Activated CD4-positive, CD25-positive, alpha-beta regulatory T cell treated with anti-CD3 and anti-CD28 coated beads, Interleukin-2, amount 50 U/mL, for 72 hours (primary cell): ENCODE results near the gene POU3F3.

Source experiments
- DNase-seq: peaks from one replicate; pipeline ENCODE4 v3.0.0; 2021

The POU3F3 gene

DNA sequence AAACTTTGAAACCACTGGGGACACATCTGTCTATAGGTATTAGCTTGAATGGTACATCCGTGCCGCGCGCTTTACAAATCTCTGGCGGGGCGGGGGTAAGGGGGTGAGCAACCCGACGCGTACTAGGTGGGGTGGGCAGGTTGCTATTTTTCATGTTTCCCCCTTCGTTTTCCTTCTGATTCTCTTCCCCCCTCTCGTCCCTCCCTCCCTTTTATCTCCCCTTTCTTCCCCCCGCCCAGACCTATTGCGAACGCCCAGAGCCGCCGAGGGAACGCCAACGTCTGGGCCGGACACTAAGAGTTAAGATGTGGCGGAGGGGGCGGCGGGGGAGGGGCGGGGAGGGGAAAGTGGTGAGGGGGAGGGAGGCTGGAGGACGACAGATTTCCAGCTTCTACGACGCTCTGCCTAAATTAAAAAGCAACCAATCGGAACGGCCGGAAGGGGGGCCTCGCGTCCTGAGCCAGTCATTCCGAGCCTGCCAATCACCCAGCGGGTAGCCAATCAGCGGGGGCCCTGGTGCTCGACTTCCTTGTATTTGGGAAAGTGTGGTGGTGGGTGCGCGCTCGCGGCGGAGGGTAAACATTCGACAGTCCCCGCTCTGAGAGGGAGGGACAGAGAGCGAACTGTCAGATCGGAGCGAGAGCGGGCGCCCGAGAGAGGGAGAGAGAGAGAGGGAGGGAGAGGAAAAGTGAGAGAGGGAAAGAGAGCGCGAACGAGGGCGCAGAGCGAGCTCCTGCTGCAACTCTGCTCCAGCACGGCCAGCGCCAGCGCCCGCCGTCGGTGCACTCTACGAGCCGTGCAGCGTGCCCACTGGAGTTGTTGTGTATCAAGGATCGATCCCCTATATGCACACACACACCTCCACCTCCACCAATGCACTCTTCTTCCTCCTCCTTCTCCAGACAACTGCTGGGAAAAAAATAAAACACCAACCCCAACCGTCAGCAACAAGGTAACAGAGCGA, at the start of gene POU3F3:
TSS of gene POU3F3 (plus strand) at position 582 of the 964 bp plus-strand sequence. CDS start 1,396 bp downstream, outside the sequence.
- DNase-seq: no peak

DNA sequence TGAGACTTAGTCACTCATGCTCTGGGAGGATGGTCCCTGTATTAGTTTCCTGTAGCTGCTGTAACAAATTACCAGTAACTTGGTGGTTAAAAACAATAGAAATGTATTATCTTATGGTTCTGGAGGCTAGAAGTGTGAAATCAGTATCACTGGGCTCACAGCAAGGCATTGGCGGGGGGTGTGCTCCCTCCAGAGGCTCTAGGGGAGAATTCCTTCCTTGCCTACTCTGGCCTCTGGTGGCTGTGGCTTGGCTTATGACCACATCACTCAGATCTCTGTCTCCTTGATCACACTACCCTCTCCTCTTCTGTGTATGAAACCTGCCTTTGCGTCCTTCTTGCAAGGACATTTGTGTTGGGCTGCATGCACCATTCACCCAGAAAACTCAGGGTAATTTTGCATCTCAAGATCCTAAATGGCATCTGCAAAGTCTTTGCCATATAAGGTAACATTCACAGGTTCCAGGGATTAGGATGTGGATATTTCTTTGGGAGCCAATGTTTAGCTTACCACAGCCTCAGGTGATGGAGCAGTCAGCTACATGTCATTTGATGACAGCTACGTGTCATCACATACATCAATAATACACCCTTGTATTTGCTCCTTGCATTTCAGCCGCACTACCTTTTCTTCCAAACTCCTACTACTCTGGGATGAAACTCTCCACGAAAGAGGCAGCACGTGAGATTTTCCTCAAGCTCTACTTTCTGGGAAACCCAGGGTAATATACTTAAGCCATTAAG, 49.6 kb upstream of the POU3F3 start:
- no peak for DNase-seq

DNA sequence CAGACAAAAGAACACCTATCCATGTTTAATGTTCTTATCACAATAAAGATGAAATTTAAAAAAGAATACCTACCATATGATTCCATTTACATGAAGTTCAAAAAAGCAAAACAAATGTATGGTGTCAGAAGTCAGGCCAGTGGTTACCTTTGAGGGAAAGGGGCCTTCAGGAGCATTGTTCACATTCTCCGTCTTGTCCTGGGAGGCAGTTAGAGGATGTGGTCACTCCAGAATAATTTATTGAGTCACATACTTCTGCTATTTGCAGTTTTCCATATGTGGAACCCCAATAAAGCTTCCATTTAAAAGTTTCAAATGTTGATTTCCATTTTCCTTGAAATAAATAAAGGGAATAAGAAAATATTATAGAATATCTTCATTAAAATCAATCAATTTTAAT, 41.6 kb upstream of the POU3F3 start:
- DNase-seq: no peak

DNA sequence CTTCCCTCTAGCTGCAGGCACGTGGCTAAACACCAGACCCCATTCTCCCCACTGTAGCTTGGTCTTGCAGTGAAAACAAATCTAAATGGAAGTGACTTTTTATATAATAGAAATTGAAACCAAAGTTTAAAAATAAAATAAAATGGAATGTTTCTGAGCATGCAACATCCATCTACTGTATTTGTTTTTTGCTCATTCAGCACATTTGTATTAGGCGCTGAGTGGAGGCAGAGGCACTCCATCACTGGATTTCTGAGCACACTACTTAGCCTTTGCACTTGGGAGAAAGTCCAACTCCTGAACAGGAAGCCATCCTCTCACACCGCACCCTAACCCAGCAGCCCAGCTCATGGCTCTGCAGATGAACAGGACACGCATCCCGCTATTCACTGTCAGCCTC, 37.8 kb upstream of the POU3F3 start:
- DNase-seq: no peak

DNA sequence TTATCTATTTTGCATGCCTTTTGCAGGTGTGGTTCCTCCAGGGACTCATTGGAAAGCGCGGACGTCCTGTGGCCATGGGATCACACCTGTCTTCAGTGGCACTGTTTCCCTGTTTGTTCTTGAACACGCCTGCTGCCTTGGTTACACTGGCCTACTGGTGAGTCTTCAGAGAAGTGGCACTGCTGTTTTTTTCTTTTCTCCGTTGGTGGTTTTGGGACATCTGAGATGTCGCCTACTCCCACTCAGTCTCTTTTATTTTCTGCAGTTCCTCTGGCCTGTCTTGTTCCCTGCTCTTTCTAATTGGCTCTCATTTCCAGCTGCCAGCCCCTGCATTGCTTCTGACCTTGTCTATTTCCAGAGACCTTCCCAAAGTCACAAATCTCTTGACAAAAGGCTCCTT, 35.7 kb upstream of the POU3F3 start:
- DNase-seq: no peak

DNA sequence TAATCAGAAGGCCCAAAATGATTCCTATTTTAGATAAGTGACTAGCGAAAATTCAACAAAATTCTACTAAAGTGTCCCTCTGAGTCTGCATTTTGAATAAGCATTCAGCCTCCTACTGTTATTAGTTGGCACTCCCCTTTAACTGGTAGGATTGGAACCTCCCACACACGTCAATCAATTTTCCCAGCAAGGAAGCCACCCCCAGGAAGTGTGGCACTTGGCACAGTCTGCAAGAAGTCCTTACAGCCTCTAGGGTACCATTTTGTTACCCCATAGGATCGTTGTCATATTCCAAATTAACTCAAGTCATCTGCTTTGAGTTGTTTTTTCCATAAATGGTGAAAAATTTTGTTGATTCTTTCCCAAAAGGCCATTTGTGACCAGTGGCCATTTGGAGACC, 33.8 kb upstream of the POU3F3 start:
- DNase-seq: no peak

DNA sequence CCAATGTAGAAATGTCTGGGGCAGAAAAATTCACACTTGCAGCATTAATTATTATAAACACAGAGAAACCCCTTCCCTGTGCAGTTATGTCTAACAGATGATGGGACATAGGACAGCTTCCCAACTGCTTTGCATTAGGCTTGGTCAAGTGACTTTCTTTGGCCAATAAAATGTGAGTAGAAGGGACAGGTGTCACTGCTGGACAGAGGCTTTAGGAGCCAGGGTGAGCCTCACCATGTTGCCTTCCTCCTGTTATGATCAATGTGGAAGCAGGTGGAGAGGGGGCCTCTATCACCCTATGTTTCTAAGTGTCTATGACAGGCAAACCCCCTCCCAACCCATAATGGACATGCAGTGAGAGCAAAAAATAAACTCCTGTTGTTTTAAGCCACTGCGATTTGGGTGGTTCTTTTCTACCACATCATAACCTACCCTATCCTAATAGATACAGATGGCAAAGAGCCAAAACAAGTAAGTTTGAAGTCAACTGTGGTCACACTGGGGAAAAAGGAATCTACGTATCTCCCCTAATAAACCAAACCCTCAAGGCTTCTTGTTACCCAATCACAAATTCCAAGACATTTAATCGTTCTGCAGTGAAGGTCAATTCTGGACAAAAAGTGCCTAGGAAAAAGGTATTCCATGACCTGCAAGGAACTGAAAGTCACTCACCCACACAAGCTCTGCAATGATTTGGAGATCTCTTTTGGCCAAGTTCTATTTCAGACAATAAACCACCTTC, 28.6 kb upstream of the POU3F3 start:
- no peak for DNase-seq

DNA sequence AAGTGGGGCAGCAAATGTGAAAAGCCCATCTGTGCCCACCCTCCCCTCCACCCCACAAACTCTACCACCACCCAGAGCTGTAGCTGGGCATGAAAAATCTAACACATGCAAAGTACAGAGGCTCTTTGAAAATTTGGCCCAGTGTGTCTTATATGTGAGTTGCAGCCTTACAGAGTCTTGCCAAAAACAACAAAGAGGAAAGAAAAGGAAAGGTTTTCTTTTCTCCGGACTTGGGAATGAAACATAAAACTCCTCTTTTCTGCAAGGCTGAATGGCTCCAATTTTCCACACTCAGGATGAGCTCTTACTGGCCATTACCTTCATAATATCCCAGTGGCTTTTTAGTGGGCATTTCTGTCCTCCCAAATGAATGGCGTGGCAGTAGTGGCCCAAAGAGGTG, 27.9 kb upstream of the POU3F3 start:
- DNase-seq: no peak

DNA sequence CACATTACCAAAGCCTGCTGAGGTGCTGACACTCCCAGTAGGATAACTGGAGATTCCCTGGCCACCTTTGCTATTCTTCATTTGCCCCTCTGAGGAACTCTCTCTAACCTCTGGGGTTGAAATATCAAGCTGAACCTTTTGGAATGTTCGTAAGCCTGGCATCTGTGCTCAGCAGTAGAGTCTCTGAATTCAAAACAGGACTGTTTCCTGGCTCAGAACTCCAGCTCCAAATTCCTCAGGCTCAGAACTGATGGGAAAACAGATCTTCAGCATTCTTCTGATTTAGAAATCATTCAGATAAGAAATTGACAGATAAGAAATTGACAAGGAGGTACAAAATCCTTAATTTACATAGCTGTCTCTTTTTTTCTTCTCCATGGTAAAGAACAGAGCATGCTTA, 22.2 kb upstream of the POU3F3 start:
- DNase-seq: no peak

DNA sequence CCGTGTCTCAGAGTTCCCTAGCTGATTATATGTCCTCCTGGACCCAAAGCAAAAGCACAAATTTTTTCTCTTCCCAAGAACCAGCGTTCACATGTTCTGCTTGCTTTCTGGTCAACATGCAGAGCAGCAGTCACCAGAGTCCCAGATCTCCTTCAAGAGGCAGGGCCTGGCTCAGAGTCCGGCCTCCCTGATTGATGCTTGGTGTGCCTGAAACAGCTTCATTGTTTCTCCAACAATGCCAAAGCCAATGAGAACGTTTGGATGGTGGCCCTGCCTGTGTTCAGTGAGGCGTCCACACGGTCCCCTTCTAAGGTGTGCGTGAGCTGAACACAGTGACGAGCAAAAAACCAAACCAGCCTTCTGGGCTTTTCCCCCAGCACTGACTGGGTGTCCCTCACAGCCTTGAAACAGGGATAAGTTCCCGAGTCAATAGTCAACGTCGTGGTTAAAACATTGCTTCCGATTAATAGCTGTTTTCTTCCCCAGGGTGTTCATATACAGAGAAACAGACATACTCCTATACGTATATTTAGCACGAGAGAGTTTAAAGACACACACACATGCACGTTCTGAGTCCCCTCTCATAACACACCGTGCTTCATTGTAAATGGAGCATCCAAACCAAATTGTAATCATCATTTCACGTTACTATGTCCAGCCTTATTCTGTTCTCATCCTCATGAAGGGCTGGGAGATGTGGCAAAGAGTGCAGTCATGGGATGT, 19.3 kb upstream of the POU3F3 start:
- no peak for DNase-seq

DNA sequence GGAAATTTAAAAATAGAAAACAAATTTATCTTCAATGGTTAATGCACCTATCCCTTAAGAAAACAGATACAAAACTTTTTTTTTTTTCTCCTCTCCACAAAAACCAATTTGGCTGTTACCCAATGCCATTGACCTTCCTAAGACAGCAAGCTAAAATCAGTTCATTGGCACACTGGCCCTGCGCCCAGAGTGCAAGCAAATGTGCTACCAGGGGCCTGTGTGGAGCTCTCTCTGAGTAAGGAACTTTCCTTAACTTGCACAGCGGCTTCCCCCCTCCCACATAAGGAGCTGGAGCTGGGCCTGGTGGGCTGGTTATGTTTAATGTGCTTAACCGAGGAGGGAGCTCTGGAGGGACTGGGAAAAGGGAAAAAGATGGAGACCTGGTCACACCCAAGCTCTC, 17.6 kb upstream of the POU3F3 start:
- DNase-seq: no peak

DNA sequence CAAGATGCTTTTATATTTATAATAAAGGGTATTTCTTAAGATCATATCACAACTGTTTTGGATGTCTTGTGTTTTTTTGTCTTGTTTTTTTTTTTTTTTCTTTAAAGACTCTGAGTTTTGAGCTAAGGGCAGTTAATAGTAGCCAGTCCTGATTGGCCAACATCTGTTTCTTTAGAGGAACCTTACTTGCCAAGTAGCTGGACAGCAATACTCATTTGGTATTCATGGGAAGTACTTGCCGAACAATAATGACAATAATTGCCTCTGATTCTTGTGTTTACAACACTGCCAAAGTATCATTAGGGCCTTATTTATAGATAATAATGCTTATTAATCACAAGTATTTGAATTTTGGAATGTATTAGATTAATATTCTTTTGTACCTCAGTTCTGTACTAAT, 17.1 kb upstream of the POU3F3 start:
- no peak for DNase-seq

DNA sequence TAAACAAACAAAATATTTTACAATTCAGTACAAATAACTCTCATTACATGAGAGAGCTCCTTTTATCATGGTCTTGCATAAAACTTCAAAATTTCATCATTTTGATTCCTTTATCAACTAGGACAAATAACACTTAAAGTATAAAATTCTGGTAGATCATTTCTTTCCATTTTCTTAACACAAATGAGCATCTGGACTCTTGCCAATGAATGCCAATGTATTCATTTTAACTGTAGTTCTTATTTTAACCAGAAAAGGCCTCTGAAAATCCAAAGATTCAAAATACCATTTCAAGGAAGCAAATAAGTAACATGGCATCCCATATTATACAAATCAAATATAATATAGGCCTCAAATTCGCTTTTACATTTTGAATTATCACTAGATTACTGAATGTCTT, 13.8 kb upstream of the POU3F3 start:
- DNase-seq: no peak

DNA sequence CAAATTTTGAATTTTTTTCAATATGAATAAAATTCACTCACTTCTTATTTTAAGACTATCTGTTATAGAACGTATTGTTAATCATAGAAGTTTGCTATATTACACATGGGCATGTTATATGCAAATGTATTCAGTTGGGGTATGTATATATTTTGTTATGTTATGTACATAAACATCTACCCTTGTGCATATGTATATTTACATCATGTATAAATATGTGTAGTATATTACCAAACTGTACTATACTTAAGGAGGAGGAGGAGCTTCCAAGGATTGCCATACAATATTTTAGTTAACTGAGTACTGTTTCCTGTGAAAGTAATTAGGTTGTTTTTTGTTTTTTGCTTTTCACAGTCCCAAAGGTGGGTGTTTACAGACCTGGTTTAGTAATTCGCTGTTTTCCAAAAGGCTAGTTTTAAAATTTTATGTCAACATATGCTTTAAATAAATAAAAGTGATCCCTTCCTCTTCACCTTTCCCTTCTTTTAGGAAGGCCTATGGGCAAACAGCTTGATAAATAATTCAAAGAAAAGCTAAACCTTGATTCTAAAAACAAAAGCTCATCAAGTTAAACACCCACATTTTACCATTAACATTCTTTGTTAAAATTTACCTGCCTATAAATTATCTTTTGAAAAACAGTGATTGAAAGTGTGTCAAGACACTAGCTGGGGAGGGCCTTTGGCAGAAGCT, 12.9 kb upstream of the POU3F3 start:
- DNase-seq: no peak

DNA sequence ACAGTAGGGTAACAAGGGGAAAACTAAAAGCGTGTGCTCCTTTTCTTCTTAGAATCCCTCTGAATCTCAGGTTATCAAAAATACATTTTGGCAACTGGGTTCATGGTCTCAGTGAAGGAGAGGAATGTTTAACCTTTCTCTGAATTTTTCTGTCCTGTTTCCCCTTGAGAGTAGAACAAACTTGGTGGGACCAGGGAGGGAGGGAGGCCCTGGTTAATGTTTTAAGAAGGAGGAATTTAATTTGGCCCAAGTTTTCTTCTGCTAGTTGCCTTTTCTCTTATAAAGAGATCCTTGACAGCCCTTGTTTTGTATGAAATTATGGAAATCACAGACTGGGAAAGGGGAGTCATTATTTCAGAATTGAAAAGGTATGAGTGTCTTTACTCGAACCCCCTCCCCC, 12.2 kb upstream of the POU3F3 start:
- DNase-seq: no peak

DNA sequence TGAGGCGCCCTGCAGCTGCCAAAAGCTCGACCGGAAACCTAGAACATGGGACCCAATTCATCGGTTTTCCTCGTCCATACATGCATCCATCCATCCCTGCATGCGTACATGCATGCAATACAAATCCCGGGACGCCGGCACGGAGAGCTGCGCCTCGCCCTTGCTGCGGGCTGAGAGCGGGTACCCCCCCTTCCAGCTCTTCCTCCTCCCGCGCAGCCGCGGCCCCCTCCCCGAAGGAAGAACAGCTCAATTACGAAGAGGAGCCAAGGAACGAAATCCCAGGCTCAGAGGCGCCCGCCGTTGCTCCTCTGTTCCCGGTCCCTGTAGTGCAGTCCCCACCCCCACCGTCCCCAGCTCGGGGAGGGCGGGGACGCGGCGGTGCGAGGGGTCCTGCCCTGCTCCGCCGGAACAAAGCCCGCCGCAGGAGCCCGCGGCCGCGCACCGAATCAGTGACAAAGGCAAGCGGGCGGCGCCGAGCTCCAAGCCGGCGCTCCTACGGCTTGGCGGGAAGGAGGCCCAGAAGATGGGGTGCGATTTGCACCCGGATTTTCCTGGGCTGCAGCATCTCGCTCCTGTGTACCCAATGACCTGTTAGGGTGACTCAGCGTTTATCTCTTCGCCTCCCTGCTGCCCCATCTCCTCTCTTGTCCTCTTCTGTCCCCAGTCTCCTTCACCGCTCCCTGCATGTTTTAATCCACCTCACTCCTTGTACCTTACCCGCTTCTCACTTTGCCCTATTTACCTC, 8.9 kb upstream of the POU3F3 start:
- no peak for DNase-seq

DNA sequence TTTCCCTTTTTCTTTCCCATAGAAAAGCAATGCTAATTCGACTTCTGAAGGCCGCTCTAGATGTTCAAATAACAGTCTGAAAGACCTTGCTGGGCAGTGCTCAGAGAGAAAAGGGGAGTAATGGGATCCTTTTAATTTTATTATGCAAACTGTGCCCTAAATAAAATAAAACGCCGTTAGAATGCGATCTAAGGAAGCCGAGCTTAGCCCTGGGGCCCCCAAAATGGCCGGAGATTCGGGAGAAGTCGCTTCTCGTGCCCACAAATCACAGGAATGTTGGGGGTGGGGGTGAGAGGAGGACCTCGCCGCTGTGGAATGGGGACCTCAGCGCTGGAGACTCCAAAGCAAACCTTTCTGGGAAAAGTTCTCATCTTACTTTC, 8.4 kb upstream of the POU3F3 start:
- no peak for DNase-seq

DNA sequence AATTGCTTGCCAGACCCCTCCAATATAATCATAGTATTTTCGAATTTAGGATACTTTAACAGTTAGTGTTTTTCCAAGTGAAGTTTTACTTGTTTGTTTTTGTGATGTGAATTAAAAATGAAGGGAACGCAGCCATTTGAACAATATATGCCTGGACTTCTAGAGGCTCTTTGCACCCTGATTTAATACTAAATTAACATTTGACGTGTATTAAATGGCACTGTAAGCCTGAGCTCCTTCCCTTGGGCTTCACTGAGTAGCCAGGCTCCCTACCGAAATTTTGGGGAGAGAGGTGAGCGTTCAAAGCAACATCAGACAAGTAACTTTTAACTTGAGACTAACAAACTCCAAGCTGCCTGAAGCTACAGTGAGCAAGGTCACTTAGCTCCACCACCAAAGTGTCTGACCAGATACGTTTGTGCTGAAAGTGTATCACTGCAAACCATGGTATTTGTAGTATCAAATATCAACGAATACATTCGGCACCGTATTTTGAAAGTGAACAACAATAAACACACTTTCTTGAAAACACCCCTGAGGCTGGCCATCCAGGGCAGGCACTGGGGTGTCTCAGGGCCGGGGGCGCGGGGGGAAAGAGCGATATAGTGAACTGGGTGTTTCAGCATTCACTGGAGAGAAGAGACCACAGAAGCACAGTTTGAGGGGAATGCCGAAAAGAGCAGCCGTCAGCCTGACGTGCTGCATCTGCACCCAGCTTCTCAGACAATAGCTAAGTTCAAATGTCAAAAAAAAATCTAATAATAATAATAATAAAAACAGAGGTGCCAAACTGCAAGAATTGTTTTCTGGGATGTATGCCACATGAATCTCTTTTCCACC, 7.7 kb upstream of the POU3F3 start:
- no peak for DNase-seq

DNA sequence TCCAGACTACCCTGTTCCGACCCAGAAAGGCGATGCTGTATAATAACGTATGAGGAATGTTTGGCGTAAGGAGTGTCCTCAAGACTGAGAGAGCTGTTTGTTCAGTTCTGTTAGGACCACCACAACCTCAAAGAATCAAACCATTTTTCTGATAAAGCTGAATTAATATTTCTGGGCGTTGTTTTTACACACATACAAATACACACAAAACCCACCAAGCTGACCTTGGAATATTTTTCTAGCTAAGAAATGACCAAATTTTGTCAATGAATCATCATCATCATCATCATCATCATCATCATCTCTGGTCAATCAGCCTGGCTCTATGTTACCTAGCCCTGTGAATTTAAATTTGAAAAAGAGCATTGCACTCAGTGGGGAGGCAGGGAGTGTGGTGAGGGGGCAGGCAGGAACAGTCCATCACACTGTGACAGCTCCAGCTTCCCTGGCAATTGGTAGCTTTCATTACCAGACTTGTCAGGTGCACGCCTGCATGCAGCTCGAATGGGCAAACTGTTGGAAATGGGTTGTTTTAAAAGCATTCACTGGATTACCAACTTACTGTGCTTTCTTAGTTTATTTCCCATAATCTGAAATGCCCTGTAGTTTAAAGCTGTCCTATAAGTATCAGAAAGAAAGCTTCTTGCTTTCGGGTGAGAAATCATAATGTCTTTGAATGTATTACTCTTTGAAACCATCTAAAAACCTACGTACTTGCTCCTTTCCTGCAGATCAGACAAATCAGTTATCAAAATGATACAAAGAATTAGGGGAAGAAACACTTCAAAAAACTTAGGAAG, 6.9 kb upstream of the POU3F3 start:
- DNase-seq: no peak
